HEK293 (cell line): Measurements from ENCODE around the gene SPA17.
A peak's percentile ranks its signal among the peaks of the same experiment; 100 is the strongest.

Source experiments
- FEZF1 ChIP-seq: fragments of 450-650 bp; formaldehyde crosslinking; IDR thresholded peaks from 2 replicates; pipeline ENCODE4 v1.5.1; 2016; ENCODE audit warnings: missing biosample characterization, missing genetic modification characterization
- GLIS1 ChIP-seq: fragments of 450-650 bp; formaldehyde crosslinking; IDR thresholded peaks from 2 replicates; pipeline ENCODE4 v1.5.1; 2016; ENCODE audit warnings: missing biosample characterization, missing genetic modification characterization
- GLIS2 ChIP-seq: fragments of 450-650 bp; formaldehyde crosslinking; IDR thresholded peaks from 2 replicates; pipeline ENCODE4 v1.5.1; 2016; ENCODE audit warnings: missing biosample characterization, missing genetic modification characterization
- KLF17 ChIP-seq: fragments of 450-650 bp; formaldehyde crosslinking; IDR thresholded peaks from 2 replicates; pipeline ENCODE4 v1.5.1; 2016; ENCODE audit warnings: missing biosample characterization, missing genetic modification characterization
- KLF7 ChIP-seq: fragments of 450-650 bp; formaldehyde crosslinking; IDR thresholded peaks from 2 replicates; pipeline ENCODE4 v1.5.1; 2016; ENCODE audit warnings: missing biosample characterization, missing genetic modification characterization, borderline replicate concordance
- MEIS1 ChIP-seq: sonication (generic); formaldehyde crosslinking; IDR thresholded peaks from 2 replicates; pipeline ENCODE4 v1.8.1; 2022; ENCODE audit warnings: missing genetic modification reagents, mild to moderate bottlenecking, borderline replicate concordance
- MZF1 ChIP-seq: fragments of 450-650 bp; formaldehyde crosslinking; IDR thresholded peaks from 2 replicates; pipeline ENCODE4 v1.5.1; 2017; ENCODE audit warnings: missing biosample characterization, missing genetic modification characterization, borderline replicate concordance
- REPIN1 ChIP-seq: fragments of 450-650 bp; formaldehyde crosslinking; IDR thresholded peaks from 2 replicates; pipeline ENCODE4 v1.5.1; 2017; ENCODE audit warnings: missing biosample characterization, missing genetic modification characterization, low read depth
- SP7 ChIP-seq: fragments of 450-650 bp; formaldehyde crosslinking; IDR thresholded peaks from 2 replicates; pipeline ENCODE4 v1.5.1; 2016; ENCODE audit warnings: missing biosample characterization, missing genetic modification characterization
- TCF7L2 ChIP-seq: IDR thresholded peaks from 2 replicates; pipeline ENCODE4 v1.6.1; 2011; ENCODE audit warnings: low read depth, mild to moderate bottlenecking, inconsistent platforms, low read length, moderate library complexity, borderline replicate concordance
- YY1 ChIP-seq: fragments of 450-650 bp; formaldehyde crosslinking; IDR thresholded peaks from 2 replicates; pipeline ENCODE4 v1.5.1; 2018; ENCODE audit warnings: missing biosample characterization, missing genetic modification characterization
- ZBTB17 ChIP-seq: fragments of 450-650 bp; formaldehyde crosslinking; IDR thresholded peaks from 2 replicates; pipeline ENCODE4 v1.5.1; 2016; ENCODE audit warnings: missing biosample characterization, missing genetic modification characterization
- ZBTB20 ChIP-seq: fragments of 450-650 bp; formaldehyde crosslinking; IDR thresholded peaks from 2 replicates; pipeline ENCODE4 v1.5.1; 2016; ENCODE audit warnings: missing biosample characterization, missing genetic modification characterization
- ZBTB48 ChIP-seq: fragments of 450-650 bp; formaldehyde crosslinking; IDR thresholded peaks from 2 replicates; pipeline ENCODE4 v1.5.1; 2016; ENCODE audit warnings: missing biosample characterization, missing genetic modification characterization
- ZIC2 ChIP-seq: fragments of 450-650 bp; formaldehyde crosslinking; IDR thresholded peaks from 2 replicates; pipeline ENCODE4 v1.5.1; 2016; ENCODE audit warnings: missing biosample characterization, missing genetic modification characterization
- ZNF112 ChIP-seq: fragments of 450-650 bp; formaldehyde crosslinking; IDR thresholded peaks from 2 replicates; pipeline ENCODE4 v1.5.0; 2017; ENCODE audit warnings: missing biosample characterization, missing genetic modification characterization
- ZNF146 ChIP-seq: fragments of 450-650 bp; formaldehyde crosslinking; IDR thresholded peaks from 2 replicates; pipeline ENCODE4 v1.5.1; 2016; ENCODE audit warnings: missing biosample characterization, missing genetic modification characterization
- ZNF175 ChIP-seq: fragments of 450-650 bp; formaldehyde crosslinking; IDR thresholded peaks from 2 replicates; pipeline ENCODE4 v1.5.1; 2016; ENCODE audit warnings: missing biosample characterization, missing genetic modification characterization
- ZNF335 ChIP-seq: fragments of 450-650 bp; formaldehyde crosslinking; conservative IDR thresholded peaks from 2 replicates; pipeline ENCODE4 v1.5.1; 2016; ENCODE audit warnings: missing biosample characterization, missing genetic modification characterization
- ZNF37A ChIP-seq: fragments of 450-650 bp; IDR thresholded peaks from 2 replicates; pipeline ENCODE4 v1.5.1; 2018; ENCODE audit warnings: missing biosample characterization, missing genetic modification characterization
- ZNF423 ChIP-seq: fragments of 450-650 bp; formaldehyde crosslinking; IDR thresholded peaks from 2 replicates; pipeline ENCODE4 v1.5.1; 2016; ENCODE audit warnings: missing biosample characterization, missing genetic modification characterization
- ZNF610 ChIP-seq: fragments of 450-650 bp; formaldehyde crosslinking; IDR thresholded peaks from 2 replicates; pipeline ENCODE4 v1.5.1; 2016; ENCODE audit warnings: missing biosample characterization, missing genetic modification characterization, borderline replicate concordance
- ZNF629 ChIP-seq: fragments of 450-650 bp; formaldehyde crosslinking; IDR thresholded peaks from 2 replicates; pipeline ENCODE4 v1.5.1; 2017; ENCODE audit warnings: missing biosample characterization, missing genetic modification characterization
- ZNF660 ChIP-seq: fragments of 450-650 bp; IDR thresholded peaks from 2 replicates; pipeline ENCODE4 v1.5.1; 2018; ENCODE audit warnings: missing biosample characterization, mild to moderate bottlenecking, missing genetic modification characterization
- ZNF76 ChIP-seq: fragments of 450-650 bp; formaldehyde crosslinking; IDR thresholded peaks from 2 replicates; pipeline ENCODE4; 2016; ENCODE audit warnings: low read depth, missing biosample characterization, missing genetic modification characterization, borderline replicate concordance
- ZNF776 ChIP-seq: fragments of 450-650 bp; formaldehyde crosslinking; IDR thresholded peaks from 2 replicates; pipeline ENCODE4 v1.5.0; 2017; ENCODE audit warnings: missing biosample characterization, missing genetic modification characterization, borderline replicate concordance
- ZNF791 ChIP-seq: fragments of 450-650 bp; formaldehyde crosslinking; IDR thresholded peaks from 2 replicates; pipeline ENCODE4 v1.5.1; 2016; ENCODE audit warnings: missing biosample characterization, missing genetic modification characterization
- ZNF830 ChIP-seq: fragments of 450-650 bp; IDR thresholded peaks from 2 replicates; pipeline ENCODE4 v1.5.0; 2018; ENCODE audit warnings: missing biosample characterization, missing genetic modification characterization, low read depth, mild to moderate bottlenecking, moderate library complexity
- TF ChIP-seq, protein P1 (sequence below): fragments of 450-650 bp; formaldehyde crosslinking; IDR thresholded peaks from 2 replicates; pipeline ENCODE4 v1.5.1; 2016; ENCODE audit warnings: missing biosample characterization, missing genetic modification characterization
- TF ChIP-seq, protein P2 (sequence below): fragments of 450-650 bp; formaldehyde crosslinking; IDR thresholded peaks from 2 replicates; pipeline ENCODE4 v1.5.1; 2016; ENCODE audit warnings: missing biosample characterization, missing genetic modification characterization
- TF ChIP-seq, protein P3 (sequence below): fragments of 450-650 bp; formaldehyde crosslinking; IDR thresholded peaks from 2 replicates; pipeline ENCODE4 v1.5.1; 2016; ENCODE audit warnings: missing biosample characterization, missing genetic modification characterization

SPA17 gene

DNA sequence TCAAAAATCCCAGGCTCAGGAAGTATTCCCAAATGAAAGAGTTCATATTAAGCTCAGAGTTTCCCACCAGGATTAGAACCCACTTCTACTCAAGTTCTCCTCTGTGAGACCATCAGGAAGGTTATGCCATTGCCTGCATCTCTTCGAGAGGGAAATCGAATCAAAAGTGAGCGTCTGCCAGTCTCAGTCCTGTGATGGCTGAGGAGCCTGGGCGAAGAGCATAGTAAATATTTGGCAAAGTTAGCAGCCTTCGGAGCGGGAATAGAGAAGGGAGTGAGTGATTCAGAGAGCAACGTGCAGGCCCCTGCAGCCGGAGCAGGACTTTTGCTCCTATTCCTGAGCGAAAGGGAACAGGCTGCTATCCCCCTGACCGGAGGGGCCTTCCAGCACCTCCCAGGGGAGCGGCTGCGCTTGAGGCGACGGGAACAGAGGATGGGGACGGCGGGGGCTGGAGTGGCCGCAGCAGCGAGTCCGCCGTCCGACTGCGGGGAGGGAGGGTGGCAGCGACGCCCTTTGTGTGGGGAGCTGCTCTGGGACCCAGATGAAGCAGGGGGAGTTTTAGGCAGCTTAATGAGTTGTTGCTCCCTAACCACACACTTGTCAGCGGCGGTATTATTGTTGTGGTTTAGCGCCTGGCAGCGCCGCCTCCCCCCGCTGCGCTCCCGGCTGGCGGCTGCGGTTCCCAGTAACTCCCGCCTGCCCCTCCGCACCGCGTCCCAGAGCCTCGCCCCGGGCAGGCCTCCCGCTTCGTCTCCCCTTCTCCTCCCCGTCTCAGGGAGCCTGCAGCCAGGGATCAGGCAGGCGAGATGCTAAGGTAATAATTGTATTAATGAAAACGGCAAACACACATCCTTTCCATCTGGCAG lies 44.3 kb downstream of the SPA17 start (continued):
- TF ChIP-seq ZNF335 (tag by site-specific recombination) (peak; percentile 96), FEZF1 (tag by site-specific recombination) (peak; percentile 47), ZNF660 (tag by site-specific recombination) (0 out of 2 replicates have a peak, but pooled peaks have one; percentile 29), KLF17 (peak; percentile 89), YY1 (tag by site-specific recombination) (no peak; the same call in 1 of the 2 replicates), REPIN1 (tag by site-specific recombination) (no peak), TCF7L2 (peak; percentile 92; the same call in 1 of the 2 replicates), ZNF830 (tag by site-specific recombination) (no peak), ZNF776 (tag by site-specific recombination) (no peak), ZBTB20 (peak; percentile 38; the same call in 1 of the 2 replicates), ZNF629 (tag by site-specific recombination) (peak; percentile 41; the same call in 1 of the 2 replicates), ZNF423 (peak; percentile 60; the same call in 1 of the 2 replicates), ZNF791 (tag by site-specific recombination) (no peak), GLIS2 (peak; percentile 65), KLF7 (tag by site-specific recombination) (0 out of 2 replicates have a peak, but pooled peaks have one; percentile 26), GLIS1 (tag by site-specific recombination) (peak; percentile 91), ZIC2 (peak; percentile 96), ZBTB17 (tag by site-specific recombination) (peak; percentile 83), MZF1 (tag by site-specific recombination) (peak; percentile 77), ZNF37A (tag by site-specific recombination) (no peak), ZNF112 (tag by site-specific recombination) (no peak), ZNF76 (tag by site-specific recombination) (peak; percentile 35; the same call in 1 of the 2 replicates), SP7 (tag by site-specific recombination) (peak; percentile 89), ZNF175 (no peak), MEIS1 (CRISPR knock-in tag) (no peak), ZBTB48 (tag by site-specific recombination) (peak; percentile 96), ZNF610 (tag by site-specific recombination) (peak; percentile 65; the same call in 1 of the 2 replicates), ZNF146 (tag by site-specific recombination) (no peak)
- TF ChIP-seq, protein P1, sequence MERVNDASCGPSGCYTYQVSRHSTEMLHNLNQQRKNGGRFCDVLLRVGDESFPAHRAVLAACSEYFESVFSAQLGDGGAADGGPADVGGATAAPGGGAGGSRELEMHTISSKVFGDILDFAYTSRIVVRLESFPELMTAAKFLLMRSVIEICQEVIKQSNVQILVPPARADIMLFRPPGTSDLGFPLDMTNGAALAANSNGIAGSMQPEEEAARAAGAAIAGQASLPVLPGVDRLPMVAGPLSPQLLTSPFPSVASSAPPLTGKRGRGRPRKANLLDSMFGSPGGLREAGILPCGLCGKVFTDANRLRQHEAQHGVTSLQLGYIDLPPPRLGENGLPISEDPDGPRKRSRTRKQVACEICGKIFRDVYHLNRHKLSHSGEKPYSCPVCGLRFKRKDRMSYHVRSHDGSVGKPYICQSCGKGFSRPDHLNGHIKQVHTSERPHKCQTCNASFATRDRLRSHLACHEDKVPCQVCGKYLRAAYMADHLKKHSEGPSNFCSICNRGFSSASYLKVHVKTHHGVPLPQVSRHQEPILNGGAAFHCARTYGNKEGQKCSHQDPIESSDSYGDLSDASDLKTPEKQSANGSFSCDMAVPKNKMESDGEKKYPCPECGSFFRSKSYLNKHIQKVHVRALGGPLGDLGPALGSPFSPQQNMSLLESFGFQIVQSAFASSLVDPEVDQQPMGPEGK (tag by site-specific recombination): peak; percentile 65
- TF ChIP-seq, protein P2, sequence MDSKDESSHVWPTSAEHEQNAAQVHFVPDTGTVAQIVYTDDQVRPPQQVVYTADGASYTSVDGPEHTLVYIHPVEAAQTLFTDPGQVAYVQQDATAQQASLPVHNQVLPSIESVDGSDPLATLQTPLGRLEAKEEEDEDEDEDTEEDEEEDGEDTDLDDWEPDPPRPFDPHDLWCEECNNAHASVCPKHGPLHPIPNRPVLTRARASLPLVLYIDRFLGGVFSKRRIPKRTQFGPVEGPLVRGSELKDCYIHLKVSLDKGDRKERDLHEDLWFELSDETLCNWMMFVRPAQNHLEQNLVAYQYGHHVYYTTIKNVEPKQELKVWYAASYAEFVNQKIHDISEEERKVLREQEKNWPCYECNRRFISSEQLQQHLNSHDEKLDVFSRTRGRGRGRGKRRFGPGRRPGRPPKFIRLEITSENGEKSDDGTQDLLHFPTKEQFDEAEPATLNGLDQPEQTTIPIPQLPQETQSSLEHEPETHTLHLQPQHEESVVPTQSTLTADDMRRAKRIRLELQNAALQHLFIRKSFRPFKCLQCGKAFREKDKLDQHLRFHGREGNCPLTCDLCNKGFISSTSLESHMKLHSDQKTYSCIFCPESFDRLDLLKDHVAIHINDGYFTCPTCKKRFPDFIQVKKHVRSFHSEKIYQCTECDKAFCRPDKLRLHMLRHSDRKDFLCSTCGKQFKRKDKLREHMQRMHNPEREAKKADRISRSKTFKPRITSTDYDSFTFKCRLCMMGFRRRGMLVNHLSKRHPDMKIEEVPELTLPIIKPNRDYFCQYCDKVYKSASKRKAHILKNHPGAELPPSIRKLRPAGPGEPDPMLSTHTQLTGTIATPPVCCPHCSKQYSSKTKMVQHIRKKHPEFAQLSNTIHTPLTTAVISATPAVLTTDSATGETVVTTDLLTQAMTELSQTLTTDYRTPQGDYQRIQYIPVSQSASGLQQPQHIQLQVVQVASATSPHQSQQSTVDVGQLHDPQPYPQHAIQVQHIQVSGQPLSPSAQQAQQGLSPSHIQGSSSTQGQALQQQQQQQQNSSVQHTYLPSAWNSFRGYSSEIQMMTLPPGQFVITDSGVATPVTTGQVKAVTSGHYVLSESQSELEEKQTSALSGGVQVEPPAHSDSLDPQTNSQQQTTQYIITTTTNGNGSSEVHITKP: peak; percentile 62
- TF ChIP-seq, protein P3, sequence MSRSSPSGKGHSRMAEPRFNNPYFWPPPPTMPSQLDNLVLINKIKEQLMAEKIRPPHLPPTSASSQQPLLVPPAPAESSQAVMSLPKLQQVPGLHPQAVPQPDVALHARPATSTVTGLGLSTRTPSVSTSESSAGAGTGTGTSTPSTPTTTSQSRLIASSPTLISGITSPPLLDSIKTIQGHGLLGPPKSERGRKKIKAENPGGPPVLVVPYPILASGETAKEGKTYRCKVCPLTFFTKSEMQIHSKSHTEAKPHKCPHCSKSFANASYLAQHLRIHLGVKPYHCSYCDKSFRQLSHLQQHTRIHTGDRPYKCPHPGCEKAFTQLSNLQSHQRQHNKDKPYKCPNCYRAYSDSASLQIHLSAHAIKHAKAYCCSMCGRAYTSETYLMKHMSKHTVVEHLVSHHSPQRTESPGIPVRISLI (tag by site-specific recombination): no peak
- TF ChIP-seq, all 188 proteins: peak for 45
